HG03196 (cell line): ENCODE measurements around the gene BCL2L1.
"Not testable (repeated sequence)": the region's sequence is repeated elsewhere in the genome, so short reads cannot be mapped to it uniquely, and the experiment has no call there.

Experiments used
- ATAC-seq: cut with Tn5 transposase; IDR thresholded peaks from one replicate; pipeline ENCODE4 v1.9.1; 2021; ENCODE audit not compliant: unreplicated experiment

BCL2L1 gene

GRCh38 chr20:31661625-31662371 is 60.9 kb downstream of the BCL2L1 start:
- ATAC-seq = peak; percentile 70

GRCh38 chr20:31654534-31654933 is 68.1 kb downstream of the BCL2L1 start:
- ATAC-seq = no peak

GRCh38 chr20:31653561-31653960 is 69.1 kb downstream of the BCL2L1 start:
- no peak for ATAC-seq

GRCh38 chr20:31652917-31653396 is 69.7 kb downstream of the BCL2L1 start:
- ATAC-seq = no peak

DNA sequence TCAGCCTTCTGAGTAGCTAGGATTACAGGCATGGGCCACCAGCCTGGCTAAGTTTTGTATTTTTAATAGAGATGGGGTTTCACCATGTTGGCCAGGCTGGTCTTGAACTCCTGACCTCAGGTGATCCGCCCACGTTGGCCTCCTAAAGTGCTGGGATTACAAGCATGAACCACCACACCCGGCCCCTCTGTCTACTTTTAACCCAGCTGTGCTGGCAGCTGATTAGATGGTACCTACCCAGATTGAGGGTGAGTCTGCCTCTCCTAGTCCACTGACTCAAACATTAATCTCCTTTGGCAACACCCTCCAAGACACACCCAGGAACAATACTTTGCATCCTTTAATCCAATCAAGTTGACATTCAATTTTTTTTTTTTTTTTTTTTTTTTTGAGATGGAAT is 74.6 kb downstream of the BCL2L1 start:
- ATAC-seq = not testable (repeated sequence)

GRCh38 chr20:31644701-31645100 is 78.0 kb downstream of the BCL2L1 start:
- ATAC-seq = no peak

- ATAC-seq = no peak
These were observed 79.1 kb downstream of the BCL2L1 start for GRCh38 chr20:31643522-31643921.

- ATAC-seq = no peak
These were observed 79.8 kb downstream of the BCL2L1 start for GRCh38 chr20:31642837-31643236.

DNA sequence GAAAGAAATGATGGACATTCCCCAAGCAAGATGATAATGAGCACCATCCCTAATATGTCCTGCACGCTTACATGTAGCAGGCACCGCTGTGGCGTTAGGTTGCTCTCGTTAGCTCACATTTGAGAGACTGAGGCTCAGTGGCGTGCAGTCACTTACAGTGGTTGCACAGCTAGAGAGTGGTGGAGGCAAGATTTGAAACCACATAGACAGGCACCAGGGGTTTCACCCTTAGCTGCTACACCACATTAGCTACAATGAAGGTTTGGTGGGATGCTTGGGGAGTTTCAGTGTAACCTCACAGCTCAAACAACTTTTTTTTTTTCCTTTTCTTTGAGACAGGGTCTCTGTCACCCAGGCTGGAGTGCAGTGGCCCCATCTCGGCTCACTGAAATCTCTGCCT is 81.3 kb downstream of the BCL2L1 start:
- ATAC-seq = no peak

DNA sequence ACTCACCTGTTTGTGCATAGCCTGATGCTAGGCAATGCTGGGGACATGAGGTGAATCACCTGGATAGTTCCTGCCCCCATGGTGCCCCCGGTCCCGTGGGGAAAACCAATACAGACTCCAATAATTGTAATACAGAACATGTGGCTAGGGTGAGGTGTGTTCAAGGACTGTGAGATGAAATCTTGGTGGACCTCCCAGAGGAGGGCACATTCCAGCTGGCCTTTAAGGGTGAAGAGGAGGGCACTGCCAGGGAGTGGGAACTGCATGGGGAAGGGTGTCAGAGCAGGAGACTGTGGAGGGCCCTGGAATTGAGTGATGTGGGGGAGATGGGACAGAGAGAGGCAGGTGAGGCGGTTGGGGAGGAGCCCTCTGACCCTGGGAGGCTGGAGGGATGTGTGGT is 82.4 kb downstream of the BCL2L1 start:
- no peak for ATAC-seq

DNA sequence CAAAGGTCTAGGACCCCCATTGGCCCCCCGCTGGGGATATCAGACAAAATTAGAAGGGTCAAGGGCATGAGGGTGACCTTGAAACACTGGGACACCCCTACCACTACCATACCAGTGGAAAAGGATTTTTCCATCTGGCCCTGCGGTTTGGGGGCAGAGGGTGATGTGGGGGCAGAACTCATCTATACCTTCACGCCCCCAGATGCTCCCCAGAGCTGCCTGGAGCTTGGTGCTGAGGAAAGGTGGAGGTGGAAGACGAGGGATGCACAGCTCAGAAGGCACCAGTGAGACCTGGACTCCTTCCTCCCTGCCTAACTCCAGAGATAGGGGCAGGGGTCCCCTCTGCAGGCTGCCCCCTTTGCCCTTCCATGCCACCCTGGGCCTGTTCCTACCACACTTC is 83.9 kb downstream of the BCL2L1 start:
- no peak for ATAC-seq

GRCh38 chr20:31638317-31638716 is 84.4 kb downstream of the BCL2L1 start:
- ATAC-seq = no peak

GRCh38 chr20:31637660-31638059 is 85.0 kb downstream of the BCL2L1 start, which contains the start of gene COX4I2:
Gene COX4I2, plus strand, starts transcription at chr20:31637912. Its CDS starts 1,106 bp downstream, at chr20:31639018.
- ATAC-seq = no peak

- ATAC-seq = no peak
These were observed 89.2 kb downstream of the BCL2L1 start for GRCh38 chr20:31633339-31633914.

DNA sequence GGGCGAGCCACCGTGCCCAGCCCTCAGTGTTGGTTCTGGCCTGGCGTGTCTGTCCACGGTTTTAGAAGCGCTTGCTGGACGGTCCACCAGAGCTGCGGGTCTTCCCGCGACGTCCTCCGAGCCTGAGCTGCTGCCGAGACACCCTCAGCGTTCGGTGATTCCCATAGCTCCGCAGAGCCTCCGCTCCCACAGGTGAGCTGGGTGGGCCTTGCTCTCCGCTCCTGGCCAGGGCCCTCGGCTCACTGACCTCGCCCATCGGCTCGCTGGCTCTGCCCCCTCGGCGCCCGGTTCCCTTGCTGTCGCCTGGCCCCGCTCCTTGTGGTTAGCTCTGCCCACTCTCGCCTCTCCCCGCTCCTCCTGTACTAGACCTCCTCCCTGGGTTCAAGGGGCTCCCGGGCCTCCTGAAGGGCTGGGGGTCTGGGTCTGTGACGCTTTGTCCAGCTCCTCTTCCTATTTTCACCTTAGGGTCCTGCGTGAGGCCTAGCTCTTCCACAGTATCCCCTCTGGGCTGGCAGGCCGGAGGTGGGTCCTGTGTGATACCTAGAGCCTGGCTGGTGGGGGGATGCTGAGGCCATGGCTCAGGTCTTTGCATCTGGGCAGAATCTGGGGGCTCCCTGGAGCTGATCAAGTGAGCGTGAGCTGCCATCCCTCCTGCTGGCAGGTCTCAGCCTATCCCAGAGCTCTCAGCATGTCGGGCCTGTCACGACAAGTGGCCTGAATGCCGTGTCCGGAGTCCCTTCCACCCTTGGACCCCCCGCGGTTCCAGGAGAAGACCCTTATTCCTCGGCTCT is 89.9 kb downstream of the BCL2L1 start:
- no peak for ATAC-seq

DNA sequence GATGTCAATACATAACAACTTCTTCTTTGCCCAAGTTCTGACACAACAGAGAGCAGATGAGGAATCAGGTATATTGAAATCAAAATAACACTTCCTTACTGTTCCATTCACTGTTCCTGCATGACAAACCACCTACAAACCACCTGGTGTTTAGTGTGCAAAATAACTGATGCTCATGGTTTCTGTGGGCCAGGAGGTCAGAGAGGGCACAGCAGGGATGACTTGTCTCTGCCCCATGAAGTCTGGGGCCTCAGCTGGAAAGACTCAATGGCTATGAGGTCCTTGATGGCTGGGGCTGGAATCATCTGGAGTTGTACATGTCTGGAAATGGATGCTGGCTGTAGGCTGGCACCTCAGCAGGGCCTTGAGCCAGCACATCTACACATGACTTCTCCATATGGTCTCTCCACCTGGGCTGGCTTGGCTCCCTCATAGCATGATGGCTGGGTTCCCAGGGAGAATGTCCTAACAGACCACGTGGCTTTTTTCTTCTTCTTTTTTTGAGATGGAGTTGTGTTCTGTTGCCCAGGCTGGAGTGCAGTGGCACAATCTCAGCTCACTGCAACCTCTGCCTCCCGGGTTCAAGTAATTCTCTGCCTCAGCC is 92.4 kb downstream of the BCL2L1 start:
- ATAC-seq = no peak

- not testable (repeated sequence) for ATAC-seq
These were observed 94.6 kb downstream of the BCL2L1 start for GRCh38 chr20:31628057-31628456.

DNA sequence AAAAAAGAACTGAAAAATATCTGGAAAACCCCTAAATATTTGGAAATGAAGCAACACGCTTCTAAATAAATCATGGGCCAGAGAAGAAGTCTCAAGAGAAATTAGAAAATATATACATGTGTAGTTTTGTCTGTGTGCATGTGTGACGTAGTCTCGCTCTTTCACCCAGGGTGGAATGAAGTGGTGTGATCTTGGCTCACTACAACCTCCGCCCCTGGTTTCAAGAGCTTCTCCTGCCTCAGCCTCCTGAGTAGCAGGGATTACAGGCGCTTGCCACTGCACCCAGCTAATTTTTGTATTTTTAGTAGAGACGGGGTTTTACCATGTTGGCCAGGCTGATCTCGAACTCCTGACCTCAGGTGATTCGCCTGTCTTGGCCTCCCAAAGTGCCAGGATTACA is 96.1 kb downstream of the BCL2L1 start:
- ATAC-seq = not testable (repeated sequence)

DNA sequence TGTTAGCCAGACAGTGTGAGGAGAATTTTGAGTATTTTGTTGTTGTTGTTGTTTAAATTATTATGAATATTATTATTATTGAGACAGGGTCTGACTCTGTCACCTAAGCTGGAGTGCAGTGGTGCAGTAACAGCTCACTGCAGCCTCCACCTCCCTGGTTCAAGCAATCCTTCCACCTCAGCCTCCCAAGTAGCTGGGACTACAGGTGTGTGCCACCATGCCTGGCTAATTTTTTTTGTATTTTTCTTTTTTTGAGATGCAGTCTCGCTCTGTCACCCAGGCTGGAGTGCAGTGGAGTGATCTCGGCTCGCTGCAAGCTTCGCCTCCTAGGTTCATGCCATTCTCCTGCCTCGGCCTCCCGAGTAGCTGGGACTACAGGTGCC is 99.6 kb downstream of the BCL2L1 start:
- not testable (repeated sequence) for ATAC-seq

DNA sequence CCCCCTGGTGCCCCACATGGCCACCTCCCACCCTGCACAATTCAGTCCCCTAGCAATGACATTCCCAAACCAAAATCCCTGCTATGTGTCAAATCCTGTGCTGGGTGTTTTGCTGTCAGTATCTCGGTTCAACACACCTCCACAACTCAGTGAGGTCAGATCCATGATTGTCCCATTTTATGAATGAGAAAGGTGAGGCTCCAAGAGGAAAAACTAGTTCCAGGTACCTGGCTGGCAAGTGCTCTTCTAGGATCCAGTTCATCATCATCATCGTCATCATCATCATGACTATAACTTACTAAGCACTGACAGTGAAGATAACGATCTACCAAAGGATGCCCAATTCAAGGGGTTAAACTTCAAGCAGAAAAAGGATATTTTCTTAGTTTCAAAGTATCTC is 102.4 kb downstream of the BCL2L1 start:
- no peak for ATAC-seq

DNA sequence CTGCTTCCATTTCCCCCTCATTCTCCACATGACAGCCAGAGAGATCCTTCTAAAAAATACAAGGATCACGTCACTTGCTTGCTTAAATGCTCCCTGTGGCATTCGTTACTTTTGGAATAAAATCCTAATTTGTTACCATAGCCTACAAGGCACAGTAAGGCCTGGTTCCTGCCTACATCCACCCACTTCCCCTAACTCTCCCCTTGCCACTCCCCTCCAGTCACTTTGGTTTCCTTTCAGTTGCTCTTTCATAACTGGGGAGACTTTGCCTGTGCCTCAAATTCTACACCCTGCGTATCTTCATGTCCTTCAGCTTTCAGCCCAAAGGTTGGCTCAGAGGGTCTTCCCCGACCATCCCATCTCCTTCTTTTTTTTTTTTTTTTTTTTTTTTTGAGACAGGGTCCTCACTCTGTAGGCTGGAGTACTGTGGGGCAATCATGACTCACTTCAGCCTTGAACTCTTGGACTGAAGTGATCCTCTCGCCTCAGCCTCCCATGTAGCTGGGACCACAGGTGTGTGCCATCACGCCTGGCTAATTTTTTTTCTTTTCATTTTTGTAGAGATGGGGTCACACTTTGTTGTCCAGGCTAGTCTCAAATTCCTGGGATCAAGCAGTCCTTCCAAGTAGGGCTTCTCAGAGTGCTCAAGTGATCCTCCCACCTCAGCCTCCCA is 105.1 kb downstream of the BCL2L1 start:
- no peak for ATAC-seq
